ENCODE measurements around the gene TRIM44.

- TF ChIP-seq, protein P1, sequence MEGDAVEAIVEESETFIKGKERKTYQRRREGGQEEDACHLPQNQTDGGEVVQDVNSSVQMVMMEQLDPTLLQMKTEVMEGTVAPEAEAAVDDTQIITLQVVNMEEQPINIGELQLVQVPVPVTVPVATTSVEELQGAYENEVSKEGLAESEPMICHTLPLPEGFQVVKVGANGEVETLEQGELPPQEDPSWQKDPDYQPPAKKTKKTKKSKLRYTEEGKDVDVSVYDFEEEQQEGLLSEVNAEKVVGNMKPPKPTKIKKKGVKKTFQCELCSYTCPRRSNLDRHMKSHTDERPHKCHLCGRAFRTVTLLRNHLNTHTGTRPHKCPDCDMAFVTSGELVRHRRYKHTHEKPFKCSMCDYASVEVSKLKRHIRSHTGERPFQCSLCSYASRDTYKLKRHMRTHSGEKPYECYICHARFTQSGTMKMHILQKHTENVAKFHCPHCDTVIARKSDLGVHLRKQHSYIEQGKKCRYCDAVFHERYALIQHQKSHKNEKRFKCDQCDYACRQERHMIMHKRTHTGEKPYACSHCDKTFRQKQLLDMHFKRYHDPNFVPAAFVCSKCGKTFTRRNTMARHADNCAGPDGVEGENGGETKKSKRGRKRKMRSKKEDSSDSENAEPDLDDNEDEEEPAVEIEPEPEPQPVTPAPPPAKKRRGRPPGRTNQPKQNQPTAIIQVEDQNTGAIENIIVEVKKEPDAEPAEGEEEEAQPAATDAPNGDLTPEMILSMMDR (IDR thresholded peaks at IDR 0.05 in 8 of 11, conservative IDR thresholded peaks at IDR 0.05 in 3 of 11) = no peak
- TF ChIP-seq POLR2A (IDR thresholded peaks at IDR 0.05) = no peak
Observed at GRCh38 chr11:35683728-35684339, 21.3 kb downstream of the TRIM44 start.

Measured in spleen (tissue), 7 donors.